ENCODE results near the gene POU2F2.

DNA sequence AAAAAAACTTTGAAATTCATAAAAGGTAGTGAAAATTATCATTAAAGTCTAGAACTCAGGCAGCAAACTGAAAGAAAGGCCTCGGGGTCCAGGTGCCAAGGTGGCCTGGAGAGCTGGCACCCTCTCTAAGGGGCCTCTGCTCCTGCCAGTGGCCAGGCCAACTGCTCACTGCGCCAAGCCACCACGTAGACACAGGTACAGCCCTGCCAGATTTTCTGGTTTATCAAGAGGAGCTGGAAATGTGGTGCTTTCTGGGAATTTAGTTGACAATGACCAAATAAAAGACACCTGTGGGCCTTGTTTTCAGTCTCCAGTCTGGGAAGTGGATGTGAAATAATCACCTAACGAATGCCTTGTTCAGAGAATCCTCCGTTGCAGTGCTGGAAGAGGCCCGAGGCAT lies 33.5 kb downstream of the POU2F2 start:
- TF ChIP-seq, protein P1, sequence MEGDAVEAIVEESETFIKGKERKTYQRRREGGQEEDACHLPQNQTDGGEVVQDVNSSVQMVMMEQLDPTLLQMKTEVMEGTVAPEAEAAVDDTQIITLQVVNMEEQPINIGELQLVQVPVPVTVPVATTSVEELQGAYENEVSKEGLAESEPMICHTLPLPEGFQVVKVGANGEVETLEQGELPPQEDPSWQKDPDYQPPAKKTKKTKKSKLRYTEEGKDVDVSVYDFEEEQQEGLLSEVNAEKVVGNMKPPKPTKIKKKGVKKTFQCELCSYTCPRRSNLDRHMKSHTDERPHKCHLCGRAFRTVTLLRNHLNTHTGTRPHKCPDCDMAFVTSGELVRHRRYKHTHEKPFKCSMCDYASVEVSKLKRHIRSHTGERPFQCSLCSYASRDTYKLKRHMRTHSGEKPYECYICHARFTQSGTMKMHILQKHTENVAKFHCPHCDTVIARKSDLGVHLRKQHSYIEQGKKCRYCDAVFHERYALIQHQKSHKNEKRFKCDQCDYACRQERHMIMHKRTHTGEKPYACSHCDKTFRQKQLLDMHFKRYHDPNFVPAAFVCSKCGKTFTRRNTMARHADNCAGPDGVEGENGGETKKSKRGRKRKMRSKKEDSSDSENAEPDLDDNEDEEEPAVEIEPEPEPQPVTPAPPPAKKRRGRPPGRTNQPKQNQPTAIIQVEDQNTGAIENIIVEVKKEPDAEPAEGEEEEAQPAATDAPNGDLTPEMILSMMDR (conservative IDR thresholded peaks at IDR 0.05; ENCODE audit: low read length), result no peak
- no peak for TF ChIP-seq EZH2phosphoT487 (IDR thresholded peaks at IDR 0.05; ENCODE audit: borderline replicate concordance, low read depth, low read length)

All from OCI-LY7 (cell line).